ENCODE results near the gene ZSCAN4.

- no peak for TF ChIP-seq CTCF (IDR thresholded peaks at IDR 0.05)
- no peak for TF ChIP-seq POLR2A (IDR thresholded peaks at IDR 0.05)
These were observed 47.9 kb upstream of the ZSCAN4 start for GRCh38 chr19:57620673-57621348.
